Measurements from ENCODE around the gene NEU4. TPM values are rescaled to one million over a fixed set of nuclear protein-coding genes. Genes with fewer than 3 reads are reported as not detected.

NEU4 gene
- total RNA-seq, 1 donor from 2014 or later = not detected

DNA sequence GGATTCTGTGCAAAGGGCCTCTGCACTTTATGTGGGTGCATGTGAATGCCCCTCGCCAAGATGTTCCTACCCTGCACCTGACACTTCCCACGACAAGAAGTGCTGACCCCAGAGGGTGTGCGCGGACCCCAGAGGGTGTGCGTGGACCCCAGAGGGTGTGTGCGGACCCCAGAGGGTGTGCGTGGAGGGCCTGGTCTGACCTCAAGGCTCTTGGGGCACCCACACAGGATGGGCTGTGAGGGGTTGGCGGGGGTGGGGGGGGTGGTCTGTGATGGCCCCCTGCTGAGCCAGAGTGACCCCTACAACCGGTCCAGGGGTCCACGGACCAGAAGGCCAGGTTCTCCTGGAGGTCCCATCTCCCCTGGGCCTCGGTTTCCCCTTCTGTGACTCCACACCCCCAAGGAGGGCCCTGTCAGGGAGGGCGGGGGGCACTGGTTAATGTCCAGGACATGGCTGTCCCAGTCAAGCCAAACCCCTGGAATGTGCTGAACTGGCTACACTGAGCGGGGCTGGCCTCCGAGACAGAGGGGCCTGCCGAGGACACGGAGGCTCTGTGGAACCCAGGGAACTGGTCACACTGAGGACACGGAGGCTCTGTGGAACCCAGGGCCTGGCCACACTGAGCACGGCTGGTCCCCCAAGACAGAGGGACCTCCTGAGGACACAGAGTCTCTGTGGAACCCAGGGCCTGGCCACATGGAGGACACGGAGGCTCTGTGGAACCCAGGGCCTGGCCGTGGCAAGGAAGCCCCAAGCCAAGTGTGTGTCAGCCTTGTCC lies 3.1 kb downstream of the NEU4 start:
- intact Hi-C loops (cut with micrococcal nuclease) = no loop called here
- Histone ChIP-seq H3K27me3 (ENCODE audit: low read depth) (no peaks in the 10 kb centered on the region), H3K4me3 (no peak overlapping the region), H3K9me3 (replicated peaks) (no peaks in the 10 kb centered on the region), H3K4me1 (peaks cover 30% of the 10 kb centered on the region), H3K27ac (replicated peaks) (no peak overlapping the region), H3K36me3 (no peaks in the 10 kb centered on the region)
- no peak for DNase-seq
- TF ChIP-seq, protein P1, sequence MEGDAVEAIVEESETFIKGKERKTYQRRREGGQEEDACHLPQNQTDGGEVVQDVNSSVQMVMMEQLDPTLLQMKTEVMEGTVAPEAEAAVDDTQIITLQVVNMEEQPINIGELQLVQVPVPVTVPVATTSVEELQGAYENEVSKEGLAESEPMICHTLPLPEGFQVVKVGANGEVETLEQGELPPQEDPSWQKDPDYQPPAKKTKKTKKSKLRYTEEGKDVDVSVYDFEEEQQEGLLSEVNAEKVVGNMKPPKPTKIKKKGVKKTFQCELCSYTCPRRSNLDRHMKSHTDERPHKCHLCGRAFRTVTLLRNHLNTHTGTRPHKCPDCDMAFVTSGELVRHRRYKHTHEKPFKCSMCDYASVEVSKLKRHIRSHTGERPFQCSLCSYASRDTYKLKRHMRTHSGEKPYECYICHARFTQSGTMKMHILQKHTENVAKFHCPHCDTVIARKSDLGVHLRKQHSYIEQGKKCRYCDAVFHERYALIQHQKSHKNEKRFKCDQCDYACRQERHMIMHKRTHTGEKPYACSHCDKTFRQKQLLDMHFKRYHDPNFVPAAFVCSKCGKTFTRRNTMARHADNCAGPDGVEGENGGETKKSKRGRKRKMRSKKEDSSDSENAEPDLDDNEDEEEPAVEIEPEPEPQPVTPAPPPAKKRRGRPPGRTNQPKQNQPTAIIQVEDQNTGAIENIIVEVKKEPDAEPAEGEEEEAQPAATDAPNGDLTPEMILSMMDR (IDR thresholded peaks at IDR 0.05; ENCODE audit: borderline replicate concordance) = no peak

- TF ChIP-seq, protein P1 (IDR thresholded peaks at IDR 0.05; ENCODE audit: borderline replicate concordance) = no peak
- intact Hi-C loops (cut with micrococcal nuclease) = no loop called here
- H3K4me1 ChIP-seq = peaks cover 34% of the 10 kb centered on the region
- DNase-seq = no peak
- H3K36me3 ChIP-seq = no peaks in the 10 kb centered on the region
- H3K4me3 ChIP-seq = no peak overlapping the region
- H3K27me3 ChIP-seq (ENCODE audit: low read depth) = no peaks in the 10 kb centered on the region
- no peaks in the 10 kb centered on the region for H3K9me3 ChIP-seq (replicated peaks)
- no peak overlapping the region for H3K27ac ChIP-seq (replicated peaks)
Observed at GRCh38 chr2:241812730-241813643, 4.0 kb downstream of the NEU4 start.

DNA sequence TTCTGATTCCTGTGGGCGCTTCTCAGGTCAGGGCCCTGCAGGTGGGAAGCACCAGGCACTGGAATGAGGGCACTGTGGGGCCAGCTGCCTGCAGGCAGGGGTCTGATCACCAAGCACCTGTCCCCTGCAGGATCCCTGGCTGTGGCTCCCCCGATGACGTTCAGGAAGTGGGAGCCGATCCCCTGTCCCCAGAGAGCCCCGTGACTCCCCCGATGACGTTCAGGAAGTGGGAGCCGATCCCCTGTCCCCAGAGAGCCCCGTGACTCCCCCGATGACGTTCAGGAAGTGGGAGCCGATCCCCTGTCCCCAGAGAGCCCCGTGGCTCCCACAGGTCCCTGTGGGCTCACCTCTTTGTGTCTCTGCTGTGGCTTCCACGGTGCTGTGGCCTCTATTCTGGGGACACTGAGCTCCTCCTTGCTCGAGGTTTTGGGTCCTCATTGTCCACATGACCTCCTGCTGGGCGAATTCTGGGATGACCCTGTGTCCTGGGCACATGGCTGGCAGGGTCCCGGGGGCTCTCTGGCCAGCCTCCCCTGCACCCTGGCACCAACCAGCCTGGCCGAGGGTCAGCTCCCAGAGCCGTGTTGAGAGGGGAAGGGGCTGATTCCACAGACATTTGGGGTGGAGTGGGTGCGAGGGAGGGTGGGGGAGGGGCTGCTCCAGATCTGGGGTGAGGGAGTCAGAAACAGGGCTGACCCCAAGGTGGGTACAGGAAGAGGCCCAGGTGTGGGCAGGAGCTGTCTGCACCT lies 4.8 kb downstream of the NEU4 start:
- TF ChIP-seq, protein P1 (IDR thresholded peaks at IDR 0.05; ENCODE audit: borderline replicate concordance) = no peak
- no peaks in the 10 kb centered on the region for H3K36me3 ChIP-seq
- no peaks in the 10 kb centered on the region for H3K9me3 ChIP-seq (replicated peaks)
- H3K27ac ChIP-seq (replicated peaks) = no peak overlapping the region
- DNase-seq = no peak
- intact Hi-C loops (cut with micrococcal nuclease) = no loop called here
- no peak overlapping the region for H3K4me3 ChIP-seq
- peaks cover 34% of the 10 kb centered on the region for H3K4me1 ChIP-seq
- H3K27me3 ChIP-seq (ENCODE audit: low read depth) = no peaks in the 10 kb centered on the region

- DNase-seq = no peak
- no peaks in the 10 kb centered on the region for H3K9me3 ChIP-seq (replicated peaks)
- intact Hi-C loops (cut with micrococcal nuclease) = no loop called here
- H3K4me1 ChIP-seq = peaks cover 33% of the 10 kb centered on the region
- H3K27me3 ChIP-seq (ENCODE audit: low read depth) = no peaks in the 10 kb centered on the region
- H3K4me3 ChIP-seq = no peak overlapping the region
- no peaks in the 10 kb centered on the region for H3K36me3 ChIP-seq
- no peak overlapping the region for H3K27ac ChIP-seq (replicated peaks)
- TF ChIP-seq, protein P1 (IDR thresholded peaks at IDR 0.05; ENCODE audit: borderline replicate concordance) = no peak
Observed at GRCh38 chr2:241814393-241814642, 5.3 kb downstream of the NEU4 start.

DNA sequence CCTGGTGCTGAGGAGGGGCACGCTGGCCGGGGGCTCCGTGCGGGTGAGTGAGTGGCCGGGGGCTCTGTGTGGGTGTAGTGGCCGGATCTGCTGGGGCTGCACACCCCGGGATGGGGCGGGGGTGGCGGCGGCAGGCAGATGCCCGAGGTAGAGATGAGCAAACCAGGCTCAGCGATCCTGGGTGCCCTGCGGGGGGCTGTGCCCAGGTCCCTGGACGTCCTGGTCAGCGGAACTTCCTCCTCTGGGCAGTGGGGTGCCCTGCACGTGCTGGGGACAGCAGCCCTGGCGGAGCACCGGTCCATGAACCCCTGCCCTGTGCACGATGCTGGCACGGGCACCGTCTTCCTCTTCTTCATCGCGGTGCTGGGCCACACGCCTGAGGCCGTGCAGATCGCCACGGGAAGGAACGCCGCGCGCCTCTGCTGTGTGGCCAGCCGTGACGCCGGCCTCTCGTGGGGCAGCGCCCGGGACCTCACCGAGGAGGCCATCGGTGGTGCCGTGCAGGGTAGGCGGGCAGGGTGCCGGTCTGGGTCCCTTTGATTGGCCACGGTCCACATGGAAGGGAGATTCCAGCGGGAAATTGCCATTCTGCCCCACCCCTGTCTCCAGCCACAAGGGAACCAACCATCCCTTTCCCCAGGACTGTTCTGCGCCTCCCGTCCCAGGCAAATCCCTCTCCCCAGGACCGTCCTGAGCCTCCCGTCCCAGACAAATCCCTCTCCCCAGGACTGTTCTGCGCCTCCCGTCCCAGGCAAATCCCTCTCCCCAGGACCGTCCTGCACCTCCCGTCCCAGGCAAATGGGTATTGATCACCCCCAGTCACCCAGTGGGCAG lies 5.9 kb downstream of the NEU4 start:
- intact Hi-C loops (cut with micrococcal nuclease) = no loop called here
- TF ChIP-seq, protein P1 (IDR thresholded peaks at IDR 0.05; ENCODE audit: borderline replicate concordance) = no peak
- Histone ChIP-seq H3K36me3 (no peaks in the 10 kb centered on the region), H3K4me3 (no peak overlapping the region), H3K27ac (replicated peaks) (no peak overlapping the region), H3K4me1 (peaks cover 28% of the 10 kb centered on the region), H3K9me3 (replicated peaks) (no peaks in the 10 kb centered on the region), H3K27me3 (ENCODE audit: low read depth) (no peaks in the 10 kb centered on the region)
- no peak for DNase-seq

All from left ventricle myocardium inferior (tissue), 1 donor.